ENCODE results near the gene PTDSS2.
"Not testable (repeated sequence)": the region's sequence is repeated elsewhere in the genome, so short reads cannot be mapped to it uniquely, and the experiment has no call there.

Gene PTDSS2

DNA sequence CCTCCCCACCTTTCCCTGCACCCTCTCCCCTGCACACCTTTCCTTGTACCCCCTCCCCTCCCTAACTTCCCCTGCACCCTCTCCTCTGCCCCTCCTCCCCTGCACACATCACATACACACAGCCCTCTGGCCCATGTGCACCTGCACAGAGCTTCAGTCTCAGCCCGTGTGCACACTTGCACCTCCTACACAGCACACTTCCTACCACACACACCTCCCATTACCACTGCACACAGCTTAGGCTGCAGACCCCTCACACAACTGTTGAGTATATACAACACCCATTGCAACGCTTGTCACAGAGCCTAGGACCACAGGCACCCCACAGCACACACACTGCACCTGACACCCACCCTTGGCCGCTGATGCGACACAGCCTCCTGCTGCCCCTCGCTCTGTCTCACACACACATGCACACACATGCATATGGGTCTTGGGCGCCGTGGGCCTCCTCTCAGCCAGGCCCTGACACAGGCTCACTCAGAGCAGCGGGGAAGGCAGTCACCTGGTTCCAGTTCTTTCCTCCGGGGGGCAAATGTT, 35.7 kb upstream of the PTDSS2 start:
- no peak for DNase-seq (ENCODE audit: low read depth)

- DNase-seq (ENCODE audit: low read depth), result no peak
Observed at GRCh38 chr11:415640-416041, 34.4 kb upstream of the PTDSS2 start.

GRCh38 chr11:416051-416756, 33.9 kb upstream of the PTDSS2 start:
- DNase-seq (ENCODE audit: low read depth), result no peak

DNA sequence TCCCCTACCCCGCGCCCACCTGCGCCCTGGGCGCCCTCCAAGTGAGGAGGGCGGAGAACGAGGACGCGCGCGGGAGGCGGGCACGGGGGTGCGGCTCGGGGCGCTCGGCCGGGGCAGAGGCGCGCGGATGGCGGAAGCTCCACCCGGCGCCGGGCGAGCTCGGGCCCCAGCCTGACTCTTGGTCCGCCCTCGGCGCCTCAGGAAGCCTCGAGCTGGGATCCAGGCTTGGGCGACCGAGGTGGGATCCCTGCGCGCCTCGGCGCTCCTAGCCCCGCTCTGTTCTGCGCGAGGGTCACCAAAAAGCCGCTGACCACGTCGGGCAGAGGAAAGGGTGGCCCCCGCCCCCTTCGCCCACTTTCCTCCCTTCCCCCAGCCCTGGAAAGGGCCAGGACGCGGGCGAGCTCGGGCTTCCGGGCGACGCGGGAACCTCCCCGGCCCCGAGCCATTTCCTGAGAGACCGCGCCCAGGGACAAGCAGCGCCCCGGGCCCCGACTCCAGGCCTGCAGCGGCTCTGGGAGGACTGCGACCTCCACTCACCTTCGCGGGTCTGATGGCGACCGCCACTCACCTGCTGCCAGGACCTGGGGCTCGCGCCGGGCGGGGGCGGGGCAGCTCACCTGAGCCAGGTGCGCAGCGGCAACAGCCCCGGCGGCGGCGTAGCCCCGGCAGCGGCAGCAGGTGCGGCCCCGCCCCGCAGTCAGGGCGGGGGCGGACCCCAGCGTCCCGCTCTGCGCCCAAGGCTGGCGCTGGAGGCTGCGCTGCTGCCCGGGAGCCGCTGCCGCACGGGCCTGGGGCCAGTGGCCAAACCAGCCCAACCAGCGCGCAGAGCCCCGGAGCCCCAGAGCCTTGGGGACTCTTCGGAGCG, 33.1 kb upstream of the PTDSS2 start:
- no peak for DNase-seq (ENCODE audit: low read depth)

DNA sequence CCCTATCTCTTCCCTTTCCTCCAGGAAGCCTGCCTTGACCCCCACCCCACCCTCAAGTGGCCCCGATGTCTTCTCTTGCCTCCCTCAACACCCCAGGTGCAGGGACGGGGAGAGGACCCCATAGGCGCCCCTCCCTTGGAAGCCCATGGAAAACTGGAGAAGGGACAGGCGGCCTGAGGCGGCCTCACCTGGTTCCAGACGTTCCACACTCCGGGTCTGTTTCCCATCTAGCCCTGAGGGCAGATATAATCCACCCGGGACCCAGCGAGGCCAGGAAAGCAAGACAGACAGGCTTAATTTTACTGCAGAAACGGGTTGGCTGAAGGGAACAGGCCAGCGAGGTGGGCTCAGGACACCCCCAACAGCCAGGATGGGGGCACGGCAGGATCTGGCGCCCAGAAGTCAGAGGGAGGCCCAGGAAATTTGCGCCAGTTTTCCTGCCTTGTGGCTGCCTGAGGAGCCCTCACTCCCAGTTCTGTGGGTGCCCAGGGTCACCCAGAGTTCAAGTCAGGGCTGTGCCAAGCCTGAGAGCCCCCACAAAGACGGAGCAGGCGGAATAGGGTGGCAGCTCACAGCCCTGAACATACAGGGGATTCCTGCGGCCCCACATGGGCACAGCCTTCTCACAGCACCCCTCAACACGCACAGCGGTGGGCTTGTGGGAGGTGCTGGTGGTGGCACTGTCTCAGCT, 32.3 kb upstream of the PTDSS2 start:
- DNase-seq (ENCODE audit: low read depth), result no peak

DNA sequence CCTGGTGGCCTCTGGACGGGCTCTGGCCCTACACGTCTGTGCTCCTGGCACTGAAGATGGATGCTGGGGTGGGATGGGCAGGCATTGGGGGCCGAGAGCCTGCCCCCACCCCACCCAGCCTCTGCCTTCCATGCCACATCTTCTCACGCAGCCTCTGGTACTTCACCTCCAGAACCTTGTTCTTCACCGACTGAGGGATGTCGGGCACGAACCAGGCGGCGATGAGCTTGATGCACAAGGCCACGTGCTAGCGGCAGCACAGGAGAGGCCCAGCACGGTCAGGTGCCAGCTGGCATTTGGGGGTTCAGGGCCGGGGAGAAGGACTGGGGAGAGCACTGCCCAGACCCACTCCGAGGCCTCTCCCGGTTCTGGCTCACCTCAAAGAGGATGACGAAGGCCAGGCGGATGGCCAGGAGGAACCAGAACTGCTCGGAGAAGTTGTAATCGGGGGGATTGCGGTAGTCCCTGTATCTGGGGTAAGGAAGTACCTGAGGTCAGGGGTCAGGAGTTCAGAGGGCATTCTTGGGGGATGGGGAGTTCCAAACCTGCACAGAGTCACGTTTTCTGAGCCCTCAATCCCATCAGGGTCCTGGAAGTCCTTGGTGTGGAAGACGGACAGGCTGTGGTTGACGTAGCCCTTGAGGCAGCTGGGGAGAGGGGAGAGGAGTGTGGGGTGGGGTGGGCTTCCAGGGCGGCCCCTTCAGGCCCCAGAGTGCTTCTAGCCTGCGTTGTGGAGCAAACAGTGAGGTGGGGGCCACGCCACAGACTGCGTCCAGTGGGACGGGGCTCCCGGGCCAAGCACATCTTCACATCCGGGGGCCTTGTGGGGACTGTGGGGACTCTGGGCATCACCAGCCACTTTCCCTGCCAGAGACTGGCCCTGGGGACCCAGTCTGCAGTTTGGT, 31.5 kb upstream of the PTDSS2 start:
- no peak for DNase-seq (ENCODE audit: low read depth)

DNA sequence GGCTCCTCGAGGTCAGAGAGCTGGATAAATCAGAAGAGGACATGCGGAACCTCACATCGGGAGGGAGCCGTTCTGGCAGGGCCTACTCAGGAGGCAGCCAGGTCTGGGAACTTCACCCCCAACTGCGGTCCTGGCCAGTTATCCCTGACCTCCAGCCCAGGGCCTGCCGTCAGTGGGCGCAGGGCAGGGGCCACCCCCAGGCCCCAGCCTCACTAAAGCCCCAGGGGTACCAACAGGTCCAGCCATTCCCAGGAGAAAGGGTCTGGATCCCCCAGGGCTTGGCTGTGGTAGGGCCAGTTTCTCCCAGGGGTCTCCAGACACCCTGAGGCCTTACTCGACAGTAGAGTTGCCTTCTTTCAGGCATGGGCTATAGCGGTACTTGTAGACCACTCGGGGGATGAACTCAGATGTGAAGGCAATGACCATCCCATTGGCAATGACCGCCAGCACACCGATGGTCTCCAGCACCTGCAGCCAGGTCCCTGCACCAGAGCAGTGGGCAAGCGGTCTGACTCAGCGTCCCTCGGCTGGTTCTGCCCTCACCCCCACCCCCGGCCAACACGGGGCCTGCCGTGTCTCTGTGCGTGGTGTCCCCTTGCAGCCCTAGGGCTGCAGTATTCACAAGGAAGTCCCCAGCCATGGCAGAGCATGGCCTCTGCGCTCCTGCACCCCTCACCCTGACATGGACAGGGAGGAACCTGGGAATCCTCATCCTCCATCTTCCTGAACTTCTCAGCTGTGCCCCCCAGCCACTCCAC, 30.7 kb upstream of the PTDSS2 start:
- DNase-seq (ENCODE audit: low read depth), result no peak

DNA sequence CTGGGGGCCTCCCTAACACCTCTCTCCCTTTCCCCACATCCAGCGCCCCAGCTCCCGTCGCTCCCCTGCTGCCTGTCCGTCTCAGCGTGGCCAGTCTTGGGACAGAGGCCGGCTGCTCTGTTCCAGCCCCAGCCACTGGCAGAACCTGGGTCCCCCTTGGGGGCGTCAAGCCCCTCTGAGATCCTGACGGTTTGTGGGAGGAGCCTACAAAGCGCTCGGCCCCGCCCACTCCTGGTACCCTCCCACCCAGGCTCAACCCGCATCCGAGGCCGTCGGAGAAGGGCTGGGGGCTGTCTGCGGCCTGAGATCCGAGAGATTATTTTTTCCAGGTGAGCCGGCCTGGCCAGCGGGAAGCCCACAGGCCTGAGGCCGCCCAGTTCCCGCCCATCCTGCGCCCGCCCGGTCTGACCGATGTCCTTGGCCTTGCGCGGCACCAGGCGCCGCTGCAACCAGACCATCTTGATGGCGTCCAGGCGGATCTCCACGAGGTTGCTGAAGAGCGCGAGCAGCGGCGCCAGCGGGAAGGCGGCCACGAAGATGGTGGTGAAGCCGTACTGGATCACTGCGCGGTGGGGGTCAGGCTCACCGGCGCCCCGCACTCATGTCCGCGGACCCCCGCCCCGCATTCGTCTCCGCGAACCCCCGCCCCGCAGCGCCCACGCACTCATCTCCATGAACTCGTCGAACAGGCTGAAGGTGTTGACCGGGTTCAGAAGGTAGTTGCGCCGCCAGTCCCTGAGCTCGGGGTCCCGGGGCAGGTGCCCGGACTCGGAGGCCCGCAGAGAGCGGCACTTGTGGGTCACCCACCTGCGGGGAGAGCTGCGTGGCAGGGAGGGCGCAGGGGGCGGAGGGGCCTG, 29.8 kb upstream of the PTDSS2 start:
- DNase-seq (ENCODE audit: low read depth), result no peak

- no peak for DNase-seq (ENCODE audit: low read depth)
Observed at GRCh38 chr11:420911-421321, 29.2 kb upstream of the PTDSS2 start.

GRCh38 chr11:422249-422656, 27.8 kb upstream of the PTDSS2 start:
- no peak for DNase-seq (ENCODE audit: low read depth)

GRCh38 chr11:424232-424631, 25.8 kb upstream of the PTDSS2 start:
- DNase-seq (ENCODE audit: low read depth), result no peak

- DNase-seq (ENCODE audit: low read depth), result not testable (repeated sequence)
Observed at GRCh38 chr11:424766-425165, 25.3 kb upstream of the PTDSS2 start.

- no peak for DNase-seq (ENCODE audit: low read depth)
Observed at GRCh38 chr11:425301-425700, 24.8 kb upstream of the PTDSS2 start.

DNA sequence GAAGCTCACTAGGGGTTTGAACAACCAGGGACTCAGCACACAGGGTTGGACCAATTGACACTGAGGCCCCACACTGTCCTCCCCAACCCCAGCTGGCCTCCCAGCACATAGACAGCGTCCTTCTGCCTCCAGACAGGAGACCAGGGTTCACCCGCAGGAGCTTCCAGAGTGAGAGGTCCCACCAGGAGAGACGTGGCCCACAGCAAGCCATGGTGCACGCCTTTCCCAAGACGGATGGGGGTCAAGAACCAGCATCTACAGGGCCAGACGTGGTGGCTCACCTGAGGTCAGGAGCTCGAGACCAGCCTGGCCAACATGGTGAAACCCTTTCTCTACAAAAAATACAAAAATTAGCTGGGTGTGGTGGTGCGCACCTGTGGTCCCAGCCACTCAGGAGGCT, 23.2 kb upstream of the PTDSS2 start:
- DNase-seq (ENCODE audit: low read depth), result no peak

- DNase-seq (ENCODE audit: low read depth), result no peak
Observed at GRCh38 chr11:428295-428694, 21.8 kb upstream of the PTDSS2 start.

GRCh38 chr11:429391-429790, 20.7 kb upstream of the PTDSS2 start:
- DNase-seq (ENCODE audit: low read depth), result no peak

DNA sequence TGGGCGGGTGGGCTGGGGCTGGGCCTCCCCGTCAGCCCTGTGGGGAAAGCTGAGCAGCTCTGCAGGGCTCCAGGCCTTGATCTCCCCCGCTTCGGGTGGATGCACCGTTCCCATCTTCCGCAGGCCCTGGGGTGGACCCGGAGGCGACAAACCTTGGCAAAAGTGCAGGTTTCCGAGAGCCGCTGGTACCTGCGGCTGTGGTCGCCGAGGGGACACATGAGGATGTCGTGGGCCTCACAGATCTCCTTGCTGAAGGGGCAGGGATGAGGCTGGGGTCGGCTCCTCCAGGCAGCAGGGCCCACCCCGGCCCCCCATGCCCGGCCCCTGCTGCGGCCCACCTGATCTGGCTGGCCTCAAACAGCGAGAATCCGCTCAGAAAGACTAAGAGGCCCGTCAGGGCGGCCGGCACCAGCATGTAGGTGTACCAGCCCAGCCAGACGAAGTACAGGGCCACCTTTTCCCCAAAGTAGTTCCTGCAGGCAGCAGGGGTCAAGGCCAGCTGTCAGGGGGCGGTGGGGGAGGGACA, 20.1 kb upstream of the PTDSS2 start:
- DNase-seq (ENCODE audit: low read depth), result no peak

DNA sequence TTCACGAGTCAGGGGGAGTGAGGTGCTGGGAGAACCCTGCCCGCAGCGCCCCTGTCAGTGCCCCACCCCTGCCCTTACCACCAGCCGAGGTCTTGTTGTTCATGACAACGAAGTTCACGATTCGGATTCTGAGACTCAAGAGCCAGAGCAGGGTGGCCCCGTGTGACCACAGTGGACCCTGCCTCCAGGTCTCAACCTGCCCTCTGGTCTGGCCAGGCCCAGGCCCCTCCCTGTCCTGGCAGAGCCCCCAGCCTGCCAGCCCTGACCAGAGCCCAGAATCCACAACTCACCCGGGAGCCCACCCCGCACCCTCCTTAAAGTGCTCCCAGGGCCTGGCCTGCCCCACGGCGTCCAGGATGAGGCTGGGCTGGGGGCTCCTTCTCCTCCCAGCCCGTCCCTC, 18.2 kb upstream of the PTDSS2 start:
- no peak for DNase-seq (ENCODE audit: low read depth)

DNA sequence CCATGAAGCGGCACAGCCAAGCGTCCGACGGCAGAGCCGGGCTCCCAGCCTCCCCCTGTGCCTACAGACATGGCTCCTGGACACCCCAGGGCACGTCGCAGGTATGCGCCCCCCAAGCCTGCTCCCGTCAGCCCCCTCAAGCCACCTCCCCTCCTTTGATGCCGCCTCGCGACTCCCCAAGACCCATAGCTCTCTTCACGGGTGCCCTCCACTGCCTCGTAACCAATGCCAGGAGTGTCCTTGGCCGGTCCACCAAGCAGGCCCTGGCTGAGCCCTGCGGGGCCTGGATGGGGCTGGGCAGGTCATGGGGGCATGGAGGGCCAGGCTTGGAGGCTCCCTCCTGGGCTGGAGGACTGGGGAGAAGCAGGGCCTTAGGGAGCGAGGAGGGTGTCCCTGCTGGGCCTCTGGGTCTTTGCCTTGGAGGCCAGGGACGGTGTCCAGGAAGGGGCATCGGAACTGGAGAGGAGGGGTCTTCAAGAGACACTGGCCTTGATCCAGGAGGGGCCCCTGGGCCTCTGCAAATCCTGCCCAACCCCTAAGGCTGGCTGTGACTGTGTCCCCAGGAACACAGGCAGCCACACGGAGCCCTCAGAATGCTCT, 17.5 kb upstream of the PTDSS2 start:
- no peak for DNase-seq (ENCODE audit: low read depth)
